Activated gamma-delta T cell treated with Interleukin-2 at 50 U/mL for 16 hours (primary cell): ENCODE results near the gene TICAM2.

Experiments
- DNase-seq: peaks from one replicate; pipeline ENCODE4 v3.0.0-alpha.2; 2020

The TICAM2 gene

DNA sequence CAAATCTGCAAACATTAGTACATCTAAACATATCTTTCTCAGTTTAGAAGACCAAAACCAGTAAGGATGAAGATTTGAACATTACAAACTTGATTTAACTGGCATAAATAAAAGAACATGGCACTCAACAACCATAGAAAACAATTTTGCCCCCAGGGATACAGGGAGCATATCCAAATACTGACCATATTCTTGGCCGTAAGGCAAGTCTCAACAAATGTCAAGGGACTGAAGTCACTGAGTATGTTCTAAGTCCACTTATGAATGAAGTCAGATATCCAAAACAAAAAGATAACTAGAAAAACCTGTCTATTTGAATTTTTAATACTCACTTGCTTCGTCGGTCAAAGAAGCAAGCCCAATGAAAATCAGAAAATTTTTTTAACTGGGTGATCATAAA, 71.9 kb downstream of the TICAM2 start:
- no peak for DNase-seq
